Right lobe of liver (tissue), 4 donors: ENCODE measurements around the gene ZBTB12.

Source experiments
- CTCF ChIP-seq, 4 donors: fragments of 200-600 bp in 3 of 4; fragments of 450-650 bp in 1 of 4; IDR thresholded peaks; one replicate each; pipeline versions ENCODE4 v1.5.1 to v1.8.0; 2016 to 2022; ENCODE audit warnings: antibody characterized with exemption in 4 of 4, mild to moderate bottlenecking in 2 of 4
- POLR2A ChIP-seq: fragments of 450-650 bp; IDR thresholded peaks from one replicate; pipeline ENCODE4 v1.6.1; 2017; ENCODE audit warnings: antibody characterized with exemption, mild to moderate bottlenecking
- donor health status: DM: no; HTN: no; CAD: no.
- donor health status: DM: no; HTN: no; CAD: no.
- donor health status: DM: no; HTN: yes; CAD: no.

GRCh38 chr6:31861150-31861549 lies 40.7 kb downstream of the ZBTB12 start:
- TF ChIP-seq CTCF (IDR thresholded peaks at IDR 0.05) (no peak), POLR2A (no peak)
